NK-92 (cell line): Measurements from ENCODE around the gene PELI3.

Experiments
- DNase-seq: peaks from one replicate; lab custom pipeline; 2025; ENCODE audit not compliant: unreplicated experiment; lab: John Stamatoyannopoulos, UW

Gene PELI3

DNA sequence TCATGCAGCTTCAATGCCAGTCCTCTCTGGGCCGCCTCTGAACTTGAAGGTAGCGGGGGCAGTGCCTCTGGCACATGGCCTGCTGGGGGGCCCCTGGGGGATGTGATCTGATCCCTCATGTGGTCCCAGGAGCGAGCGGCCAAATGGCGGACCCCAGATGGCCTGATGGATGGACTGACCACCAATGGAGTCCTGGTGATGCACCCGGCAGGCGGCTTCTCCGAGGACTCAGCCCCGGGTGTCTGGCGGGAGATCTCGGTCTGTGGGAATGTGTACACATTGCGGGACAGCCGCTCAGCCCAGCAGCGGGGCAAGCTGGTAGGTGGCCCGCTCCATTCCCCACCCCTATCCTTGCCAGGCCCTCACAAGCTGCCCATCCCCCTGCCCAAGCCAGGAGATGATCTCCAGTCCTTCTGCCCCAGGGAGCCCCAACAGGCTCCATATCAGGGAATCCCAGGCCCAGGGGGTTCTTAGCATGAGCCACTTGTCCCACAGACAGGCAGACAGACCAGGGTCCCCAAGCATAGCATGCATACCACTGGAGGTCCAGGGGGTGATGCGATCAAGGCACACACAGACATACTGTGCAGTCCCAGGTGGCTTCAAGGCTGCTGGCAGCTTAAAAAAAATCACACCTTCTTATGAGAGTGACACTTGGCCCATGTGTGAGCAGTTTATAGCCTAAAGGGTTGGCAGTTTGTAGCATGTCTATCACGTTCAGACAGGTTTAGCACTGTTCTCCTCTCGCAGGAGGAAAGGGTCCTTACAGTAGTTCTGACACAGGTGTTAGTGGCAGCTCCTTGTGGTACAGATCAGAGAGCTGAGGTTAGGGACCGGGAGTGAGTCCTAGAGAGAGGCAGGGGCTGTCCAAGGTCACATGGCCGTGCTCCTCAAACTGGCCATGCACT is 7.2 kb downstream of the PELI3 start:
- DNase-seq = no peak

GRCh38 chr11:66475349-66476172 is 8.9 kb downstream of the PELI3 start:
- no peak for DNase-seq

- DNase-seq = no peak
Measured at GRCh38 chr11:66476173-66476840, 9.6 kb downstream of the PELI3 start.

- no peak for DNase-seq
Measured at GRCh38 chr11:66476841-66477251, 10.1 kb downstream of the PELI3 start.

GRCh38 chr11:66477263-66478201 is 10.8 kb downstream of the PELI3 start:
- no peak for DNase-seq

DNA sequence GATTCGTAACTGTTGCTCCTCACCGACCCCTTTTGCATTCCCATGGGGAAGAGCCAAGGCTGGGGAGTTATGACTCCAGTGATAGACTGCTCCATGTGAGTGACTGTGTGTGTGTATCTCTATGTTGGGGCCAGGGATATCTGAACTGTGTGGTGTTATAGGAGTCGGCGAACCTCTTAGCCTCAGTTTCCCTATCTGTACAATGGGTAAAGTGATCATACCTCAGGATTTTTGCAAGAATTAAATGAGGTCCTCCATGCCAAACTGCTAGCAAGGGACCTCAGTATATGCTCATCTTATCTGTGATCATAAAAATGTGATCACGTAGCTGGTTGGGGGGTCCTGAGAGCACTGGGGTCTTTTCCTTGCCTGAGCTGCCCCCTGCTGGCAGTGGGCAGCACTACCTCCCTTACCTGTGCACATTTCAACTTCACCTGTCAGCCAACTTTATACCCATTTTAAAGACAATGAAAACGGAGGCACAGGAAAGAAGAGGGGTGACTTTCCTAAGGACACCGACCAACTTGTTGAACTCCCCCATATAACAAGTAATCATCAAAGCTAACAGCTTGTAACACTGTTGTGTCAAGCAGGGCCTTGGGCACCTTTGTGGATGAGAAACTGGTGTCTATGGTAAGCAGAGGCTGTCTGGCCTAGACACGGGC is 12.2 kb downstream of the PELI3 start:
- no peak for DNase-seq

GRCh38 chr11:66479394-66480116 is 12.8 kb downstream of the PELI3 start:
- DNase-seq = no peak

GRCh38 chr11:66480117-66480938 is 13.6 kb downstream of the PELI3 start, which contains the start of gene DPP3:
TSS of gene DPP3 (plus strand) at chr11:66480434. CDS start at chr11:66482201, 1,767 bp downstream.
- peak; percentile 71 for DNase-seq

DNA sequence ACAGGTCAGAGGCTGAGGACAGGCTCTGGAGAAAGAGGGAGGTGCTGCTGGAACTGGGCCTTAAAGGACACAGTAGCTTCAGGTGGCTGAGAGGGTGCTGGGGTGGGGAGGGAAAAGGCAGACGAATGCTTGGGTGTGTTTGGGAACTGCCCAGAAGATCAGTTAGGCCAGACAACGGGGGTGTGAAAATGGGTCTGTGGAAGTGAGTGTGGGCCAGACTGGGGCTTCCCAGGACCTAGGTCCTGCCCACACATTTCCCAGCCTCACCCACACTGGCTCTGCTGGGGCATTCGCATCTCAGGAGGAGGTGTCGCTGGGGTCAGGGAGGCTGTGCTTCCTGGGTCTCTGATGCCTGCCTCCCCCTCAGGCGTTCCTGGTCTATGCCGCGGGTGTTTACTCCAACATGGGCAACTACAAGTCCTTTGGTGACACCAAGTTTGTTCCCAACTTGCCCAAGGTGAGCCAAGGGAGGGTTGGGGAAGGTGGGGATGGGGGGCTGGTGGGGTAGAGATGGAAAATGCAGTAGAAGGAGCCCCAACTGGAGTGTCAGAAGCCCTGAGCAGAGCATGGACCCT is 18.2 kb downstream of the PELI3 start:
- DNase-seq = no peak

DNA sequence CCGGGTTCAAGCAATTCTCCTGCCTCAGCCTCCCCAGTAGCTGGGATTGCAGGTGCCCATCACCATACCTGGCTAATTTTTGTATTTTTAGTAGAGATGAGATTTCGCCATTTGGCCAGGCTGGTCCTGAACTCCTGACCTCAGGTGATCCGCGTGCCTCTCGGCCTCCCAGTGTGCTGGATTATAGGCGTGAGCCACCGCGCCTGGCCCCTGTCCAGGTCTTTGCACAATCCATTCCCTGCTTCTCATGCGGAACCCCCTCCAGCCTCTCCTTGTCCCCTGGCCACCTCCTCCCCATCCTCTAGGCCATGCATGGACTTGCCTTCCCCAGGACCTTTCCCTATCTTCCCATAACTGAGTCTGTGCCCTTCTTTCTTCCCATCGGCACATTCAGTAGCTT is 22.3 kb downstream of the PELI3 start:
- DNase-seq = no peak

- no peak for DNase-seq
Measured at GRCh38 chr11:66489636-66490035, 22.9 kb downstream of the PELI3 start.

- DNase-seq = no peak
Measured at GRCh38 chr11:66491315-66491935, 24.7 kb downstream of the PELI3 start.

DNA sequence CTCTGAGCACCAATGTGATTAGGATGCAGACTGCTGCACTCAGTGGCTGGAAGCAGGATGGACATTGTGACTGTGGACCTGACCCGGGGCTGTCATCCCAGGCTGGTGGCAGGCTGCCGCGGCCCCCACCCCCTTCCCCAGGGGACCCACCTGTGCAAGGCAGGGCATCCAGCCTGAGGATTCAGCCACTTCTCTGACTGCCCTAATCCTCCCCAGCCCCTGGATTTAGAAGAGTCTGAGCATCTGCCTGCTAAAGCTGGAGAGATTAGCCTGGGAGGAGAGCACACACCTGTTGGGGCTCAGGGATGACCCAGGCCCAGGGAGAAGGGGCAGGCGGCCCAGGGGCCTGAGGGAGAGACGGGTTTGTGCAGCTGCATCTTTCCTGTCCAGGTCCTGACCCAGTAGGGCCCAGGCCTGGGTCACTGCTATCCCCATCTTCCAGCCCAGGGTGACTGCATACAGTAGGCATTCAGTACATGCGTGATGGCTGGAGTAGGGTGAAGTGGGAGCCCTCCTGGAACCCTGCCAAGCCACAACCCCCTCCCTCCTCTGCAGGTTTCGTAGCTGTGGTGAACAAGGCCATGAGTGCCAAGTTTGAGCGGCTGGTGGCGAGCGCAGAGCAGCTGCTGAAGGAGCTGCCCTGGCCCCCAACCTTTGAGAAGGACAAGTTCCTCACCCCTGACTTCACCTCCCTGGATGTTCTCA is 25.6 kb downstream of the PELI3 start:
- no peak for DNase-seq

GRCh38 chr11:66493130-66493529 is 26.4 kb downstream of the PELI3 start:
- DNase-seq = no peak

DNA sequence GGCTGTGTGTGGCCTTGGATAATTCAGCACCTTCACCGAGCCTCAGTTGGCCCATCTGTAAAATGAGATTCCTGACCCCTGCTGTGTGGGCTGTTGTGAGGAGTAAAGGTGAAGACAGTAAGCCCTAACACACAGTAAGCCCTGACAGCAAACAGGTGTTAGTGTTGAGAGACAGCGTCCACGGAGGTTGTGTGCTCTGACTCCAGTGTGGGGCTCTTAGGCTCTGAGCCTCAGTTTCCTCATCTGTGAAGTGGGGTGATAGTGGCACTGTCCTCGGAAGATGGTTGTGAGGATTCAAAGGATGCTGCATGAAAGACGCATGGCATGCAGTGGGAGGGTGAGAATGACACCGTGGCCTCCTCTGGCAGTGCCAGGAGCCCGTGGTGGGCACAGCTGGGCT is 27.8 kb downstream of the PELI3 start:
- DNase-seq = no peak

DNA sequence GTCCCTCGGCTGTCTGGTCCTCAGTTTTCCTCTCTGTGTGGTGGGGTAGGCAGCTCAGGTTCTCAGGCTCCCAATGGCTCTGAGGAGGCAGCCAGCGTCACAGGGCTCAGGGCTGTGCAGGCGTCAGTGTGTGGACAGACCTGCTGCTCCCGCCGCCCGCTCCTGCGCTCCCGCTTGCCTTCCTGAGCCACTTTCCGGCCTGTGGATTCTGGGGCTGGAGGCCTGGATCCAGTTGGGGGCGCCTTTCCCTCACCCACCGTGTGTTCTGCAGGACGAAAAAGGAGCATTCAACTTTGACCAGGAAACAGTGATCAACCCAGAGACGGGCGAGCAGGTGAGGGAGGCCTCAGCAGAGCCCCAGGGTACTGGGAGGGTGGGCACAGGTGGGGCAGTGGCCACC is 28.2 kb downstream of the PELI3 start:
- DNase-seq = no peak

- no peak for DNase-seq
Measured at GRCh38 chr11:66495401-66495854, 28.7 kb downstream of the PELI3 start.
